K562 (cell line): Measurements from ENCODE around the gene MS4A2. TPM values are rescaled to one million over a fixed set of nuclear protein-coding genes. Genes with fewer than 3 reads are reported as not detected.

ENCODE experiments used
- ATAC-seq: fragments of 200-7000 bp; cut with Tn5 transposase; 3 replicates; pipeline ENCODE4 v1.9.1; 2020; ENCODE audit warnings: moderate library complexity
- BruUV-seq: library from RNA; stranded (reverse); fragments of 400-500 nt; replicated peaks from 2 replicates; lab custom pipeline; 2021; lab: Mats Ljungman, UMichigan
- CTCF ChIA-PET: fragments of 300-600 bp; formaldehyde crosslinking; extraction: SDS; loops from one replicate; lab custom pipeline; 2021; ENCODE audit warnings: low intra/inter-chr PET ratio; lab: Yijun Ruan, JAX
- POLR2A ChIA-PET: fragments of 300-600, 350-650 bp; sonication (Branson Sonifier 250); formaldehyde crosslinking; extraction: SDS; loops from one replicate; lab custom pipeline; 2021; ENCODE audit warnings: antibody characterized with exemption, inconsistent platforms; lab: Yijun Ruan, JAX
- DNase-seq, 4 experiments: peaks; one replicate each; pipeline versions ENCODE4 v3.0.0 to v3.0.0-alpha.2; 2011 to 2018; ENCODE audit warnings: low spot score in 3 of 4, mixed read lengths in 3 of 4; ENCODE audit errors: extremely low read depth in 1 of 4
- FAIRE-seq: peaks from 2 replicates; lab custom pipeline; 2011; peaks lifted over from hg19 to GRCh38; lab: Jason Lieb, UNC
- H2AFZ ChIP-seq: 2 replicates; pipeline ENCODE4 v1.6.0; 2011; ENCODE audit warnings: low read depth, low read length, control low read depth, inconsistent platforms
- H3K27ac ChIP-seq: fragments of 200-600 bp; 3 replicates; pipeline ENCODE4 v1.8.0; 2011; ENCODE audit warnings: low read depth, mild to moderate bottlenecking, control low read depth, inconsistent platforms, low read length, moderate library complexity, mixed read lengths; ENCODE audit errors: extremely low read depth
- H3K27me3 ChIP-seq, 2 experiments: fragments of 300-600 bp in 1 of 2; 2 replicates in 1 of 2; 3 replicates in 1 of 2; pipeline versions ENCODE4 v1.6.0 to v1.8.0; 2011; ENCODE audit warnings: inconsistent platforms in 2 of 2, low read length in 2 of 2, mild to moderate bottlenecking in 1 of 2, mixed read lengths in 1 of 2, moderate library complexity in 1 of 2; ENCODE audit not compliant: control insufficient read depth in 2 of 2, insufficient read depth in 2 of 2
- H3K36me3 ChIP-seq: fragments of 300-600 bp; 3 replicates; pipeline ENCODE4 v1.8.0; 2011; ENCODE audit warnings: mild to moderate bottlenecking, low read length, inconsistent platforms; ENCODE audit not compliant: control insufficient read depth, insufficient read depth
- H3K4me1 ChIP-seq, 2 experiments: fragments of 200-600 bp in 1 of 2; replicated peaks in 1 of 2; 2 replicates in 1 of 2; 3 replicates in 1 of 2; pipeline versions ENCODE4 v1.5.1 to v1.8.0; 2011; ENCODE audit warnings: inconsistent platforms in 2 of 2, low read length in 2 of 2, mild to moderate bottlenecking in 1 of 2, mixed read lengths in 1 of 2, moderate library complexity in 1 of 2; ENCODE audit not compliant: control insufficient read depth in 2 of 2, insufficient read depth in 2 of 2
- H3K4me2 ChIP-seq: 2 replicates; pipeline ENCODE4 v1.6.1; 2011; ENCODE audit warnings: low read length, control low read depth, inconsistent platforms, mixed read lengths; ENCODE audit not compliant: insufficient read depth
- H3K4me3 ChIP-seq: fragments of 200-600 bp; sonication (generic), shearing (Covaris generic); 2 replicates; pipeline ENCODE4 v1.5.1; 2016; ENCODE audit warnings: control low read depth, inconsistent platforms
- H3K79me2 ChIP-seq: fragments of 200-600 bp; 3 replicates; pipeline ENCODE4 v1.8.0; 2011; ENCODE audit warnings: low read length, inconsistent platforms; ENCODE audit not compliant: control insufficient read depth, insufficient read depth
- H3K9ac ChIP-seq, 2 experiments: 2 replicates each; pipeline versions ENCODE4 v1.6.0 to v1.6.1; 2011; ENCODE audit warnings: low read depth in 2 of 2, low read length in 2 of 2, control low read depth in 1 of 2, inconsistent platforms in 1 of 2, mild to moderate bottlenecking in 1 of 2, mixed read lengths in 1 of 2; ENCODE audit not compliant: insufficient read depth in 1 of 2
- H3K9me1 ChIP-seq: one replicate; pipeline ENCODE4 v1.6.0; 2011; ENCODE audit warnings: inconsistent platforms, mild to moderate bottlenecking, low read length, moderate library complexity; ENCODE audit not compliant: control insufficient read depth, insufficient read depth
- H3K9me3 ChIP-seq: replicated peaks from 2 replicates; pipeline ENCODE4 v1.5.1; 2011; ENCODE audit warnings: low read depth, low read length, inconsistent platforms; ENCODE audit not compliant: control insufficient read depth, insufficient read depth
- H4K20me1 ChIP-seq: replicated peaks from 2 replicates; pipeline ENCODE4 v1.6.1; 2011; ENCODE audit warnings: low read length, inconsistent platforms, mixed read lengths; ENCODE audit not compliant: control insufficient read depth, insufficient read depth
- ATF6 ChIP-seq: sonication (generic); formaldehyde crosslinking; IDR thresholded peaks from 2 replicates; pipeline ENCODE4 v1.4.0; 2020; ENCODE audit warnings: mild to moderate bottlenecking, missing genetic modification reagents
- DDX20 ChIP-seq: fragments of 450-650 bp; IDR thresholded peaks from 2 replicates; pipeline ENCODE4 v1.6.1; 2016; ENCODE audit warnings: missing genetic modification characterization, low read depth, mild to moderate bottlenecking, missing compliant biosample characterization, moderate library complexity
- MCM2 ChIP-seq: fragments of 450-650 bp; IDR thresholded peaks from 2 replicates; pipeline ENCODE4 v1.6.1; 2017; ENCODE audit warnings: low read depth, mild to moderate bottlenecking
- PHF21A ChIP-seq: fragments of 450-650 bp; IDR thresholded peaks from 2 replicates; pipeline ENCODE4 v1.6.1; 2017; ENCODE audit warnings: low read depth, borderline replicate concordance
- TAF15 ChIP-seq: fragments of 200-400 bp; formaldehyde crosslinking; IDR thresholded peaks from 2 replicates; pipeline ENCODE4 v1.6.1; 2017; ENCODE audit warnings: mild to moderate bottlenecking, low read depth, low read length, moderate library complexity
- TBP ChIP-seq: optimal IDR thresholded peaks from 2 replicates; pipeline ENCODE3; 2011; ENCODE audit warnings: low read depth, low read length, improper control_type of control experiment
- THRAP3 ChIP-seq: fragments of 450-650 bp; IDR thresholded peaks from 2 replicates; pipeline ENCODE4 v1.6.1; 2016; ENCODE audit warnings: mild to moderate bottlenecking, inconsistent platforms, borderline replicate concordance
- ZNF766 ChIP-seq: fragments of 200-800 bp; sonication (Bioruptor generic); conservative IDR thresholded peaks from 2 replicates; pipeline ENCODE4 v1.6.1; 2016; ENCODE audit warnings: missing genetic modification characterization, missing compliant biosample characterization
- WGBS: fragments of 100-300 bp; shearing (Covaris generic); methylation state at CpG from one replicate; pipeline ENCODE4 v1.1.6; 2016; ENCODE audit warnings: low coverage, mixed read lengths; ENCODE audit not compliant: insufficient coverage; ENCODE audit errors: missing lambda C conversion rate; 5-methylcytosine and 5-hydroxymethylcytosine counted together
- in situ Hi-C: fragments of 300-500 bp; cut with MboI; formaldehyde crosslinking; loops from 4 replicates; pipeline ENCODE4 v1.15.0; 2018; ENCODE audit warnings: inconsistent platforms, mixed read lengths
- intact Hi-C: fragments of 100-400 bp; cut with micrococcal nuclease; formaldehyde crosslinking; loops from 2 replicates; pipeline ENCODE4 v1.14.2; 2022
- polyA plus RNA-seq, 8 experiments: library from polyadenylated mRNA; depleted of rRNA in 4 of 8; stranded (reverse) in 5 of 8; unstranded in 3 of 8; fragments of >200 nt; fragmentation: Nextera tagmentation in 2 of 8; fragmentation: Illumina TruSeq in 1 of 8; extraction: Ambion mirVana in 2 of 8; extraction: Trizol in 1 of 8; gene quantifications; 2 replicates each; pipeline versions ENCODE4 v1.2.1 to v1.2.3, GENCODE V29; 2011 to 2014; ENCODE audit warnings: inconsistent platforms in 1 of 8, missing spikeins in 1 of 8
- total RNA-seq, 7 experiments: library from RNA; depleted of rRNA in 6 of 7; stranded (reverse); fragments of >200 nt in 6 of 7; fragmentation: Illumina TruSeq in 2 of 7; extraction: Trizol in 2 of 7; gene quantifications; 2 replicates each; pipeline versions ENCODE4 v1.2.1 to v1.2.3, GENCODE V29; 2011 to 2021; ENCODE audit warnings: low replicate concordance in 1 of 7
- TF ChIP-seq, protein P1 (sequence below): IDR thresholded peaks from 3 replicates; pipeline ENCODE4 v1.6.1; 2011; ENCODE audit warnings: borderline replicate concordance, mild to moderate bottlenecking, moderate library complexity; ENCODE audit not compliant: insufficient read length; ENCODE audit errors: extremely low read depth

Gene MS4A2
- total and polyA plus RNA-seq, 9 of the 15 experiments (the other 6 are each of a cell fraction or from before 2014, with no cell fraction given) = 0.06 to 5.7 (median 0.86) TPM

GRCh38 chr11:60095477-60096120, 7.1 kb downstream of the MS4A2 start (continued):
- TF ChIP-seq TAF15 = no peak

- Histone ChIP-seq H3K4me1 (no peaks in the 10 kb centered on the region; a peak in 2 of 5 replicates), H4K20me1 (no peaks in the 10 kb centered on the region), H3K9me1 (no peaks in the 10 kb centered on the region), H3K4me2 (no peak overlapping the region), H2AFZ (no peak overlapping the region), H3K27ac (no peak overlapping the region), H3K27me3 (no peaks in the 10 kb centered on the region), H3K9ac (no peak overlapping the region), H3K36me3 (no peaks in the 10 kb centered on the region; the same call in 2 of the 3 replicates), H3K79me2 (no peaks in the 10 kb centered on the region), H3K9me3 (0 out of 2 replicates have a peak, but pooled peaks cover 8% of the 10 kb centered on the region), H3K4me3 (no peak overlapping the region)
- in situ Hi-C loops (no loop called here), intact Hi-C loops (no loop called here)
- FAIRE-seq = no peak
- 68% methylated on average over 1 of the region's 1 CpG for WGBS
- BruUV-seq = no TSS peak
- ChIA-PET POLR2A (interaction anchor here (1.0 kb wide), 1 partner anchor 12 kb away, joined by 3 read pairs; no protein-coding TSS in a partner anchor), CTCF (no interaction called here)
- DNase-seq = no peak
- no peak for TF ChIP-seq DDX20
- ATAC-seq = no peak
Measured at GRCh38 chr11:60097189-60097588, 8.7 kb downstream of the MS4A2 start.

- no peak overlapping the region for H2AFZ ChIP-seq
- intact Hi-C loops = no loop called here
- FAIRE-seq (no peak), DNase-seq (no peak), ATAC-seq (no peak)
- H3K4me2 ChIP-seq = no peak overlapping the region
- H3K27ac ChIP-seq = no peak overlapping the region
- no peak overlapping the region for H3K4me3 ChIP-seq
- CTCF ChIA-PET = no interaction called here
- POLR2A ChIA-PET = no interaction called here
- H3K36me3 ChIP-seq = no peaks in the 10 kb centered on the region; the same call in 2 of the 3 replicates
- no peak overlapping the region for H3K9ac ChIP-seq
- 0 out of 2 replicates have a peak, but pooled peaks cover 8% of the 10 kb centered on the region for H3K9me3 ChIP-seq
- no peaks in the 10 kb centered on the region for H3K79me2 ChIP-seq
- in situ Hi-C loops = no loop called here
- H3K9me1 ChIP-seq = no peaks in the 10 kb centered on the region
- H4K20me1 ChIP-seq = no peaks in the 10 kb centered on the region
- no TSS peak for BruUV-seq
- no peaks in the 10 kb centered on the region for H3K27me3 ChIP-seq
- H3K4me1 ChIP-seq = no peaks in the 10 kb centered on the region; a peak in 2 of 5 replicates
- no peak for TF ChIP-seq PHF21A
- no peak for TF ChIP-seq ZNF766 (CRISPR knock-in tag)
- TF ChIP-seq TBP = no peak
- TF ChIP-seq ATF6 (CRISPR knock-in tag) = no peak
- TF ChIP-seq, protein P1, sequence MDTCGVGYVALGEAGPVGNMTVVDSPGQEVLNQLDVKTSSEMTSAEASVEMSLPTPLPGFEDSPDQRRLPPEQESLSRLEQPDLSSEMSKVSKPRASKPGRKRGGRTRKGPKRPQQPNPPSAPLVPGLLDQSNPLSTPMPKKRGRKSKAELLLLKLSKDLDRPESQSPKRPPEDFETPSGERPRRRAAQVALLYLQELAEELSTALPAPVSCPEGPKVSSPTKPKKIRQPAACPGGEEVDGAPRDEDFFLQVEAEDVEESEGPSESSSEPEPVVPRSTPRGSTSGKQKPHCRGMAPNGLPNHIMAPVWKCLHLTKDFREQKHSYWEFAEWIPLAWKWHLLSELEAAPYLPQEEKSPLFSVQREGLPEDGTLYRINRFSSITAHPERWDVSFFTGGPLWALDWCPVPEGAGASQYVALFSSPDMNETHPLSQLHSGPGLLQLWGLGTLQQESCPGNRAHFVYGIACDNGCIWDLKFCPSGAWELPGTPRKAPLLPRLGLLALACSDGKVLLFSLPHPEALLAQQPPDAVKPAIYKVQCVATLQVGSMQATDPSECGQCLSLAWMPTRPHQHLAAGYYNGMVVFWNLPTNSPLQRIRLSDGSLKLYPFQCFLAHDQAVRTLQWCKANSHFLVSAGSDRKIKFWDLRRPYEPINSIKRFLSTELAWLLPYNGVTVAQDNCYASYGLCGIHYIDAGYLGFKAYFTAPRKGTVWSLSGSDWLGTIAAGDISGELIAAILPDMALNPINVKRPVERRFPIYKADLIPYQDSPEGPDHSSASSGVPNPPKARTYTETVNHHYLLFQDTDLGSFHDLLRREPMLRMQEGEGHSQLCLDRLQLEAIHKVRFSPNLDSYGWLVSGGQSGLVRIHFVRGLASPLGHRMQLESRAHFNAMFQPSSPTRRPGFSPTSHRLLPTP = no peak
- no peak for TF ChIP-seq MCM2
- no peak for TF ChIP-seq THRAP3
Measured at GRCh38 chr11:60098508-60098907, 10.0 kb downstream of the MS4A2 start.
